HepG2 (cell line): ENCODE results near the gene LSM12. TPM values are rescaled to one million over a fixed set of nuclear protein-coding genes. Genes with fewer than 3 reads are reported as not detected.
A peak's percentile ranks its signal among the peaks of the same experiment; 100 is the strongest.
"Not testable (repeated sequence)": the region's sequence is repeated elsewhere in the genome, so short reads cannot be mapped to it uniquely, and the experiment has no call there.

Experiments used
- ATAC-seq: fragments of 200-7000 bp; cut with Tn5 transposase; 3 replicates; pipeline ENCODE4 v1.9.1; 2020; ENCODE audit warnings: mild to moderate bottlenecking, moderate library complexity
- BruUV-seq: library from RNA; stranded (reverse); fragments of 400-500 nt; replicated peaks from 2 replicates; lab custom pipeline; 2021; lab: Mats Ljungman, UMichigan
- CTCF ChIA-PET: fragments of 300-600 bp; formaldehyde crosslinking; extraction: SDS; loops from one replicate; lab custom pipeline; 2021; ENCODE audit warnings: low total read pairs, inconsistent platforms, low intra/inter-chr PET ratio; lab: Yijun Ruan, JAX
- POLR2A ChIA-PET: fragments of 350-600 bp; sonication (Branson Sonifier 250); formaldehyde crosslinking; loops from one replicate; lab custom pipeline; 2020; ENCODE audit warnings: antibody characterized with exemption, inconsistent platforms; lab: Yijun Ruan, JAX
- DNase-seq: peaks from one replicate; pipeline ENCODE4 v3.0.0-alpha.2; 2015; ENCODE audit warnings: low spot score
- FAIRE-seq: peaks from 3 replicates; lab custom pipeline; 2011; peaks lifted over from hg19 to GRCh38; lab: Jason Lieb, UNC
- H2AFZ ChIP-seq: one replicate; pipeline ENCODE4 v1.6.1; 2011; ENCODE audit warnings: low read length, inconsistent platforms
- H3K27ac ChIP-seq: fragments of 300-600 bp; 3 replicates; pipeline ENCODE4 v1.8.0; 2011; ENCODE audit warnings: mixed run types, mild to moderate bottlenecking, mixed read lengths, low read length, inconsistent platforms; ENCODE audit not compliant: insufficient read depth; ENCODE audit errors: extremely low read length
- H3K27me3 ChIP-seq, 2 experiments: fragments of 200-600 bp in 1 of 2; 2 replicates in 1 of 2; 3 replicates in 1 of 2; pipeline versions ENCODE4 v1.6.0 to v1.8.0; 2011; ENCODE audit warnings: low read length in 2 of 2, mild to moderate bottlenecking in 2 of 2, moderate library complexity in 2 of 2, inconsistent platforms in 1 of 2; ENCODE audit not compliant: insufficient read depth in 2 of 2, control insufficient read depth in 1 of 2
- H3K36me3 ChIP-seq, 2 experiments: fragments of 200-600 bp in 1 of 2; replicated peaks in 1 of 2; 2 replicates in 1 of 2; 3 replicates in 1 of 2; pipeline versions ENCODE4 v1.5.1 to v1.8.0; 2011; ENCODE audit warnings: low read length in 2 of 2, inconsistent platforms in 1 of 2; ENCODE audit not compliant: insufficient read depth in 2 of 2, control insufficient read depth in 1 of 2
- H3K4me1 ChIP-seq: 2 replicates; pipeline ENCODE4 v1.5.1; 2012; ENCODE audit warnings: low read length, inconsistent platforms; ENCODE audit not compliant: insufficient read depth
- H3K4me2 ChIP-seq: 2 replicates; pipeline ENCODE4 v1.6.0; 2011; ENCODE audit warnings: low read depth, low read length, inconsistent platforms
- H3K4me3 ChIP-seq, 3 experiments: fragments of 200-600 bp in 1 of 3; sonication (generic), shearing (Covaris generic) in 1 of 3; replicated peaks in 1 of 3; 2 replicates each; pipeline ENCODE4 v1.5.1; 2011 to 2016; ENCODE audit warnings: low read length in 3 of 3, inconsistent platforms in 2 of 3, low read depth in 2 of 3, mild to moderate bottlenecking in 2 of 3, control low read depth in 1 of 3, mixed read lengths in 1 of 3; ENCODE audit not compliant: insufficient read depth in 1 of 3
- H3K79me2 ChIP-seq: one replicate; pipeline ENCODE4 v1.6.1; 2011; ENCODE audit warnings: low read length, inconsistent platforms; ENCODE audit not compliant: insufficient read depth
- H3K9ac ChIP-seq: 2 replicates; pipeline ENCODE4 v1.6.0; 2011; ENCODE audit warnings: mild to moderate bottlenecking, low read depth, low read length, inconsistent platforms; ENCODE audit not compliant: insufficient read depth
- H3K9me3 ChIP-seq: 2 replicates; pipeline ENCODE4 v1.5.1; 2012; ENCODE audit warnings: mild to moderate bottlenecking, low read length
- H4K20me1 ChIP-seq: 2 replicates; pipeline ENCODE4 v1.6.0; 2011; ENCODE audit warnings: inconsistent platforms, mild to moderate bottlenecking, low read length, moderate library complexity; ENCODE audit not compliant: insufficient read depth
- HDAC1 ChIP-seq: sonication (generic); formaldehyde crosslinking; IDR thresholded peaks from 2 replicates; pipeline ENCODE4 v1.5.1; 2020; ENCODE audit warnings: mild to moderate bottlenecking, missing genetic modification reagents
- ZNF274 ChIP-seq: sonication (generic); formaldehyde crosslinking; IDR thresholded peaks from 2 replicates; pipeline ENCODE4 v1.5.1; 2020; ENCODE audit warnings: mild to moderate bottlenecking, missing genetic modification reagents
- ZNF350 ChIP-seq: sonication (generic); formaldehyde crosslinking; IDR thresholded peaks from 2 replicates; pipeline ENCODE4 v1.4.0; 2020; ENCODE audit warnings: mild to moderate bottlenecking, low read depth, missing genetic modification reagents, borderline replicate concordance
- WGBS: methylation state at CpG from one replicate; pipeline ENCODE4 v1.1.6; 2017; ENCODE audit warnings: low lambda C conversion rate; 5-methylcytosine and 5-hydroxymethylcytosine counted together
- in situ Hi-C: cut with HindIII; loops from 2 replicates; pipeline ENCODE4 v1.10.0; 2017; ENCODE audit warnings: low pct_unique_long_range_greater_than_20kb; ENCODE audit not compliant: extremely low pct_ligation_motif_present
- intact Hi-C: fragments of 100-400 bp; cut with micrococcal nuclease; formaldehyde crosslinking; loops from one replicate; pipeline ENCODE4 v1.10.0; 2022; ENCODE audit not compliant: unreplicated experiment
- polyA plus RNA-seq, 8 experiments: library from polyadenylated mRNA; depleted of rRNA in 3 of 8; stranded (reverse) in 7 of 8; unstranded in 1 of 8; fragments of >200 nt; fragmentation: Illumina TruSeq in 4 of 8; extraction: Trizol in 4 of 8; gene quantifications; 2 replicates each; pipeline versions ENCODE4 v1.2.1 to v1.2.3, GENCODE V29; 2011 to 2016; ENCODE audit warnings: low read depth in 4 of 8, missing spikeins in 1 of 8, mixed read lengths in 1 of 8; ENCODE audit not compliant: insufficient read depth in 1 of 8
- total RNA-seq, 5 experiments: library from RNA; depleted of rRNA; stranded (reverse); fragments of >200 nt; fragmentation: Illumina TruSeq; extraction: Trizol; gene quantifications; 2 replicates each; pipeline ENCODE4 v1.2.3, GENCODE V29; 2016; ENCODE audit warnings: low read depth in 1 of 5
- TF ChIP-seq, protein P1 (sequence below): sonication (generic); formaldehyde crosslinking; conservative IDR thresholded peaks from 2 replicates; pipeline ENCODE4 v1.4.0; 2020; ENCODE audit warnings: missing genetic modification reagents
- TF ChIP-seq, protein P2 (sequence below): IDR thresholded peaks from 2 replicates; pipeline ENCODE4 v1.6.1; 2016; ENCODE audit warnings: missing genetic modification reagents, missing compliant biosample characterization

LSM12 gene
- total and polyA plus RNA-seq, 2 of the 13 experiments (the other 11 are each of a cell fraction or from before 2014, with no cell fraction given) = 52.8 to 55.7 TPM

DNA sequence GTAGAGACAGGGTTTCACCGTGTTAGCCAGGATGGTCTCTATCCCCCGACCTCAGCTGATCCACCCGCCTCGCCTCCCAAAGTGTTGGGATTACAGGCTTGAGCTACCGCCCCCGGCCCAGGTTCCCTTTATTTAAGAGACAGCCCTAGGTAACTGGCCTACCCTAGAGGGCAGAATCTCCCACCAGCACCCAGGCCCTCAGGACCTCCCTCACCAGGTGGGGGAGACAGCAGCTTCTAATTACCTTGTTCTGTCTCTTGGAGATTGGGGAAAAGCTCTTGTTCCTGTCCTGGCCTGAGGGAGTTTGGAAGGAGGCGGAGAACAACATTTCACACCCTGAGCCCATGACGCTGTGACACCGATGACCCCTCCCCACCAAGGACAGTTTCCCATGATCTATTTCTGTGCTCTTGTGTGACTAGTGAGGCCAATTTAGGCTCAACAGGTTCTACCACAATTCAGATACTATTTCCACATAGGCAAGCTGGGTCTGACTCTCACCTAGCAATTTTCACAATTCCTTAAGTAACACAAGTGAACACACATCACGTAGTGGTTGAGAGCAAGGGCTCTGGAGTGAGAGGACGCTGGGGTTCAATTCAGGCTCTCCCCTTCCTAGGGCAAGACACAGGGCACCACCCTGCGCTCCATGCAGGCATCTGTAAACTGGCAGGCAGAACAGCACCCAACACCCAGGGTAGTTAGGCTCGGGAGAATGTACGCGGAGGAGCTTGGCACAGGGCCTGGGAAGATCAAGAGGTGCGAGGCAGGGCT is 36.6 kb upstream of the LSM12 start (continued):
- no peak for TF ChIP-seq ZNF350 (CRISPR knock-in tag)
- TF ChIP-seq, protein P1, sequence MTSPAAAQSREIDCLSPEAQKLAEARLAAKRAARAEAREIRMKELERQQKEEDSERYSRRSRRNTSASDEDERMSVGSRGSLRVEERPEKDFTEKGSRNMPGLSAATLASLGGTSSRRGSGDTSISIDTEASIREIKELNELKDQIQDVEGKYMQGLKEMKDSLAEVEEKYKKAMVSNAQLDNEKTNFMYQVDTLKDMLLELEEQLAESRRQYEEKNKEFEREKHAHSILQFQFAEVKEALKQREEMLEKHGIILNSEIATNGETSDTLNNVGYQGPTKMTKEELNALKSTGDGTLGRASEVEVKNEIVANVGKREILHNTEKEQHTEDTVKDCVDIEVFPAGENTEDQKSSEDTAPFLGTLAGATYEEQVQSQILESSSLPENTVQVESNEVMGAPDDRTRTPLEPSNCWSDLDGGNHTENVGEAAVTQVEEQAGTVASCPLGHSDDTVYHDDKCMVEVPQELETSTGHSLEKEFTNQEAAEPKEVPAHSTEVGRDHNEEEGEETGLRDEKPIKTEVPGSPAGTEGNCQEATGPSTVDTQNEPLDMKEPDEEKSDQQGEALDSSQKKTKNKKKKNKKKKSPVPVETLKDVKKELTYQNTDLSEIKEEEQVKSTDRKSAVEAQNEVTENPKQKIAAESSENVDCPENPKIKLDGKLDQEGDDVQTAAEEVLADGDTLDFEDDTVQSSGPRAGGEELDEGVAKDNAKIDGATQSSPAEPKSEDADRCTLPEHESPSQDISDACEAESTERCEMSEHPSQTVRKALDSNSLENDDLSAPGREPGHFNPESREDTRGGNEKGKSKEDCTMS = no peak

DNA sequence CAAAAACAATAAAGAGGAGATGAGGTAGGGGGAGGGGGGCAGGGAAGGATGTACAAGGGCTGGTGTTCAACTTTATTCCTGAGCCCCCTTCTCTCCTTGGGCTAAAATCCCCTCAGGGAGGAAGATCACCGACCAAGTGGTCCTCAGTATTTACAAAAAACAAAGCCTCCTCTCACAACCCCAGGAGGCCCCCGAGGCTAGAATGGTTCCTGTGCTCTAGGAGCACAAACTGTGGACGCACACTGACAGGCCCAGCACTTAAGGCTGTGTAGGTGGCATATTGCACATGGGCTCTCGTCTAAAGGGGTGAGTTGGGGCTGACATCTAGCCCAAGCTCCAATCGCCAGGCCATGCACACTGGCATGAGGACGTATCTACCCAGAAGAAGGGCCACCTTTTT is 35.4 kb upstream of the LSM12 start:
- H2AFZ ChIP-seq, DNase-seq: not testable (repeated sequence)
- TF ChIP-seq ZNF274 (CRISPR knock-in tag) (0 out of 2 replicates have a peak, but pooled peaks have one; percentile 36), HDAC1 (CRISPR knock-in tag) (peak; percentile 6; the same call in 1 of the 2 replicates)
- TF ChIP-seq, protein P2, sequence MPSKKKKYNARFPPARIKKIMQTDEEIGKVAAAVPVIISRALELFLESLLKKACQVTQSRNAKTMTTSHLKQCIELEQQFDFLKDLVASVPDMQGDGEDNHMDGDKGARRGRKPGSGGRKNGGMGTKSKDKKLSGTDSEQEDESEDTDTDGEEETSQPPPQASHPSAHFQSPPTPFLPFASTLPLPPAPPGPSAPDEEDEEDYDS (CRISPR knock-in tag) = 0 out of 2 replicates have a peak, but pooled peaks have one; percentile 23
- TF ChIP-seq, all 625 proteins: peak for 3; not testable (repeated sequence) for 622
- WGBS = 32% methylated on average over 6 of the region's 6 CpGs
- H4K20me1 ChIP-seq, in situ Hi-C loops, FAIRE-seq, BruUV-seq, H3K27me3 ChIP-seq, intact Hi-C loops, H3K36me3 ChIP-seq, H3K9me3 ChIP-seq, CTCF ChIA-PET: not testable (repeated sequence)
- POLR2A ChIA-PET = interaction anchor here (0.7 to 2.9 kb wide), 7 partner anchors 9 to 85 kb away, joined by 3 to 14 read pairs (median 5); partner anchors contain the start of genes HDAC5 and TMUB2
- peak overlapping the region; percentile 48 for H3K4me2 ChIP-seq
- H3K4me3 ChIP-seq = peak overlapping the region in 1 of 3 experiments; percentile 18; a peak in 1 of 6 replicates
- H3K79me2 ChIP-seq = peaks cover 48% of the 10 kb centered on the region
- H3K9ac ChIP-seq = peak overlapping the region; percentile 26; the same call in 1 of the 2 replicates
- peaks cover 81% of the 10 kb centered on the region for H3K4me1 ChIP-seq
- H3K27ac ChIP-seq = peak overlapping the region; percentile 79
- ATAC-seq = peak; percentile 39
